Brain microvascular endothelial cell (primary cell): Measurements from ENCODE around the gene DIAPH3.
A peak's percentile ranks its signal among the peaks of the same experiment; 100 is the strongest.

Source experiments
- DNase-seq: peaks from one replicate; pipeline ENCODE4 v3.0.0-alpha.2; 2020
- H3K27ac ChIP-seq: fragments of 250-450 bp; sonication (Bioruptor Pico); 2 replicates; pipeline ENCODE4 v1.5.1; 2020; ENCODE audit warnings: mild to moderate bottlenecking, moderate library complexity
- H3K27me3 ChIP-seq: fragments of 250-450 bp; sonication (Bioruptor Pico); replicated peaks from 2 replicates; pipeline ENCODE4 v1.5.1; 2020; ENCODE audit warnings: mild to moderate bottlenecking
- H3K36me3 ChIP-seq: fragments of 250-450 bp; sonication (Bioruptor Pico); replicated peaks from 2 replicates; pipeline ENCODE4 v1.5.1; 2020; ENCODE audit warnings: mild to moderate bottlenecking
- H3K4me3 ChIP-seq: 2 replicates; pipeline ENCODE4 v1.5.1; 2011; ENCODE audit warnings: low read depth, mild to moderate bottlenecking, control low read depth, low read length, moderate library complexity
- CTCF ChIP-seq: IDR thresholded peaks from 2 replicates; pipeline ENCODE4 v1.5.1; 2011; ENCODE audit warnings: low read depth, mild to moderate bottlenecking, moderate library complexity, low read length, control low read depth, inconsistent platforms; ENCODE audit errors: missing control alignments
- in situ Hi-C: cut with HindIII; loops from 2 replicates; pipeline ENCODE4 v1.10.0; 2017; ENCODE audit warnings: low sequenced_read_pairs, low pct_ligation_motif_present

Gene DIAPH3

GRCh38 chr13:59960683-59961082 lies 203.0 kb downstream of the DIAPH3 start:
- no peak overlapping the region for H3K27ac ChIP-seq
- no peak for DNase-seq
- in situ Hi-C loops = no loop called here
- TF ChIP-seq CTCF = no peak
- no peaks in the 10 kb centered on the region for H3K36me3 ChIP-seq
- H3K27me3 ChIP-seq = no peaks in the 10 kb centered on the region
- H3K4me3 ChIP-seq = no peak overlapping the region

- H3K36me3 ChIP-seq = no peaks in the 10 kb centered on the region
- no peak for TF ChIP-seq CTCF
- in situ Hi-C loops = no loop called here
These were observed 206.3 kb downstream of the DIAPH3 start for GRCh38 chr13:59957438-59957837.

GRCh38 chr13:59954601-59955000 lies 209.1 kb downstream of the DIAPH3 start:
- no peak for TF ChIP-seq CTCF
- in situ Hi-C loops = no loop called here
- H3K36me3 ChIP-seq = no peaks in the 10 kb centered on the region
- H3K27ac ChIP-seq = no peak overlapping the region
- no peak for DNase-seq
- H3K4me3 ChIP-seq = no peak overlapping the region
- no peaks in the 10 kb centered on the region for H3K27me3 ChIP-seq

More at GRCh38 chr13:59957438-59957837, 206.3 kb downstream of the DIAPH3 start:
- DNase-seq = no peak
- H3K27me3 ChIP-seq = no peaks in the 10 kb centered on the region
- H3K27ac ChIP-seq = no peak overlapping the region
- H3K4me3 ChIP-seq = no peak overlapping the region

GRCh38 chr13:59951011-59951410 lies 212.7 kb downstream of the DIAPH3 start:
- in situ Hi-C loops = no loop called here
- DNase-seq = peak; percentile 49
- Histone ChIP-seq H3K36me3 (no peaks in the 10 kb centered on the region), H3K27ac (no peak overlapping the region), H3K4me3 (no peak overlapping the region), H3K27me3 (no peaks in the 10 kb centered on the region)
- TF ChIP-seq CTCF = no peak

GRCh38 chr13:59950266-59950665 lies 213.5 kb downstream of the DIAPH3 start:
- TF ChIP-seq CTCF = no peak
- H3K27ac ChIP-seq = no peak overlapping the region
- no peaks in the 10 kb centered on the region for H3K27me3 ChIP-seq
- H3K4me3 ChIP-seq = no peak overlapping the region
- DNase-seq = no peak
- in situ Hi-C loops = no loop called here
- H3K36me3 ChIP-seq = no peaks in the 10 kb centered on the region

- Histone ChIP-seq H3K36me3 (no peaks in the 10 kb centered on the region), H3K27me3 (no peaks in the 10 kb centered on the region), H3K27ac (no peak overlapping the region), H3K4me3 (no peak overlapping the region)
- no peak for TF ChIP-seq CTCF
- in situ Hi-C loops = no loop called here
- no peak for DNase-seq
These were observed 215.0 kb downstream of the DIAPH3 start for GRCh38 chr13:59948686-59949085.
